Measurements from ENCODE around the gene BLOC1S2.
"Not testable (repeated sequence)": the region's sequence is repeated elsewhere in the genome, so short reads cannot be mapped to it uniquely, and the experiment has no call there.

GRCh38 chr10:100285326-100285725, 1.2 kb downstream of the BLOC1S2 start:
- TF ChIP-seq, protein P1, sequence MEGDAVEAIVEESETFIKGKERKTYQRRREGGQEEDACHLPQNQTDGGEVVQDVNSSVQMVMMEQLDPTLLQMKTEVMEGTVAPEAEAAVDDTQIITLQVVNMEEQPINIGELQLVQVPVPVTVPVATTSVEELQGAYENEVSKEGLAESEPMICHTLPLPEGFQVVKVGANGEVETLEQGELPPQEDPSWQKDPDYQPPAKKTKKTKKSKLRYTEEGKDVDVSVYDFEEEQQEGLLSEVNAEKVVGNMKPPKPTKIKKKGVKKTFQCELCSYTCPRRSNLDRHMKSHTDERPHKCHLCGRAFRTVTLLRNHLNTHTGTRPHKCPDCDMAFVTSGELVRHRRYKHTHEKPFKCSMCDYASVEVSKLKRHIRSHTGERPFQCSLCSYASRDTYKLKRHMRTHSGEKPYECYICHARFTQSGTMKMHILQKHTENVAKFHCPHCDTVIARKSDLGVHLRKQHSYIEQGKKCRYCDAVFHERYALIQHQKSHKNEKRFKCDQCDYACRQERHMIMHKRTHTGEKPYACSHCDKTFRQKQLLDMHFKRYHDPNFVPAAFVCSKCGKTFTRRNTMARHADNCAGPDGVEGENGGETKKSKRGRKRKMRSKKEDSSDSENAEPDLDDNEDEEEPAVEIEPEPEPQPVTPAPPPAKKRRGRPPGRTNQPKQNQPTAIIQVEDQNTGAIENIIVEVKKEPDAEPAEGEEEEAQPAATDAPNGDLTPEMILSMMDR (IDR thresholded peaks at IDR 0.05), result not testable (repeated sequence)
- TF ChIP-seq EP300, POLR2A (IDR thresholded peaks at IDR 0.05): not testable (repeated sequence)

Data from suprapubic skin (tissue), 3 donors.